GM10266 (cell line): ENCODE data around the gene HIPK2.

Experiments
- DNase-seq: peaks from one replicate; pipeline ENCODE4 v3.0.0; 2012; ENCODE audit errors: extremely low spot score
- CTCF ChIP-seq: IDR thresholded peaks from 2 replicates; pipeline ENCODE4 v1.5.1; 2012; ENCODE audit warnings: mild to moderate bottlenecking, low read depth; ENCODE audit not compliant: control insufficient read depth, insufficient read depth; ENCODE audit errors: missing control alignments

Gene HIPK2

DNA sequence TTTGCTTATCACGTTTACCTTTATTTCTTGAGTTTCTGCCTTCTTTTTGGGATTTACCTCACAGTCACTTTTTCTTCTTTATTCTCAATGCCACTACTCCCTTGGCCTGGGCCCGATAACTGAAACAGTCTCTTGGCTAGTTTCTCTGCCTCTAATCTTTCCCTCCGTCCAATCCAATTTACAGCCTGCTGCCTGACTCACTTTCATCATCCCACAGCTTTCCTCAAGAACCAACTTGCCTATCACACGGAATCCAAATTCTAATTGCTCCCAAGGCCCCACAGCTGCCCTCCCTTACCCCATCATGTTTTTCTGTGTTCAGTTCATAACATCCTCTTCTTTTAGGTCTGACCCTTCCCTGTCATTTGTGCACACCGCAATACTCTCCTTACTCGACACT lies 121.4 kb downstream of the HIPK2 start:
- TF ChIP-seq CTCF = no peak
- no peak for DNase-seq

DNA sequence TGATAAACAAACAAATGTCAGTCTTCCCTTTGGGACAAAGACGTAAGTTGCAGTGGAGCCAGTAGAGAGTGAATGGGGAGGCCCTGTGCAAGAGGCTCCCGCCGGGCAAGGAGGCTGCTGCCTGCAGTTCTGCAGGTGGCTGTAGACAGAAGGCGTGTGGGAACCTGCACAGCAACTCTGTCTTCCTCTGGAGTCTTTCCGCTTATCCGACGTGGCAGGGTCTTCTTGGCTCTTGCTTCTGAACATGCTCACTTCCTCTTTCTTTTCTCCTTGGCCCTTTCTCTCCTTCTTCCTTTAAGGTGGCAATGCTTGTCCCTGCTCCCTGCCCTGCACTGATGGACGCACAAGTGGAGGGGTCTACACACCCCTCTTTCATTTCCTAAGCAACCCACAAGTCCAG lies 122.5 kb downstream of the HIPK2 start:
- TF ChIP-seq CTCF = no peak
- DNase-seq = no peak

DNA sequence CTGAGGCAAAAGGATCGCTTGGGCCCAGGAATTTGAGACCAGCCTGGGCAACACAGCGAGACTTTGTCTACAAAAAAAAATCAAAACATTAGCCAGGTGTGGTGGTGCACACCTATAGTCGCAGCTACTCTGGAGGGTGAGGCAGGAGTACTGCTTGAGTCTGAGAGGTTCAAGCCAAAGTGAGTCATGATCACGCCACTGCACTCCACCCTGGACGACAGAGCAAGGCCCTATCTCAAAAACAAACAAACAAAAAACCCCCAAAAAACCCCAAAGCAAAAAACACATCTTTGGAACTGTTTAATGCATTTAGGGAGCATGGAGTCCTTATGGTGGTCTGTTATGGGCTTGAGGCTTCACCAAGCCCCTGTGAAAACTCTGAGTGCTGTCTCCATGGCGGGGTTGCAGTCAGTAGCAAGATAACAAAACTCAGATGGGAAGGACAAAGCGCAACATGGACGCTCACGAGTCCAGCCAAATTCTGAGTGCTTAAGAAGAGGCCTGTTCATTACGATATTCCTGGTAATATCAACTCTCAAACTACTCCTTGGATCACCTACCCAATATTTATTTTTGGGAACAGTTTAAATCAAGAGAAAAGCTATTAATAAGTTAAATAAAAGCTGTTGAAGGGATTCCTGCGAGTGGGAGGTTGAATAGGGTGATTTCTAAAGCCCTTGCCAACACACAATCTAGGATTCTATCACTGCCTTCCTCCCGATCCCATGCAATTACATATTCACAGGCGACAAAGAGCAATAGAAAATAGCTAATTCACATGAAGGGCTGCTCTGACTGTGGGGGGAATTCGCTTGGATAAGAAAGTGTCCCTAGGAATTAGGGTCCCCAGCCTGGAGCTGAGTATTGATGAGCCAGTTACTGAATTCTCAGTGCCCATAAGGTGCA lies 123.3 kb downstream of the HIPK2 start:
- TF ChIP-seq CTCF = no peak

DNA sequence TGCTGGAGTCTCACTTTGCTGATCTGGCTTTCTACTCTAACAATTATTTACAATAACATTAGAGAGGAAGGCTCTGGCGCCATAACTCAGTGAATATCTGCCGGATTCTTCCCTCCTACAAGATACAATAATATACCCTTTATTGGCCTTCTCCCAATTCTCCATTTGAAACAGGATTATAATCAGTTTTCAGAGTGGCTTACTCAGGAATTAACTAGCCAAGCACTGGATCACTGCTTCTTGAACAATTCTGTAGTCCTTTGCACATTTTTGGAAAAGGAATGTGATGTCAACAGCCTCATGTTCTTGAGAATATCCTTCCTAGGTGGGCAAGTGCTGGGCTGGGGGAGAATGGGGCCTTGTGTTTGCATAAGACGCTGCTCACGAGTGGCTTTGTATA lies 125.9 kb downstream of the HIPK2 start:
- TF ChIP-seq CTCF = no peak
- DNase-seq = no peak

More for the DNA sequence above, 123.3 kb downstream of the HIPK2 start:
- no peak for DNase-seq

- DNase-seq = no peak
- no peak for TF ChIP-seq CTCF
Measured at GRCh38 chr7:139651308-139651707, 126.5 kb downstream of the HIPK2 start.

GRCh38 chr7:139650429-139651100 lies 127.2 kb downstream of the HIPK2 start:
- TF ChIP-seq CTCF = no peak
- no peak for DNase-seq

GRCh38 chr7:139648941-139649425 lies 128.8 kb downstream of the HIPK2 start:
- no peak for TF ChIP-seq CTCF

More at GRCh38 chr7:139648941-139649425, 128.8 kb downstream of the HIPK2 start:
- DNase-seq = peak; percentile 68
